Measurements from ENCODE around the gene EP400. TPM values are rescaled to one million over a fixed set of nuclear protein-coding genes. Genes with fewer than 3 reads are reported as not detected.

EP400 gene
- total RNA-seq, 4 donors from 2014 or later, result 10.1 to 23.0 (median 20.9) TPM

DNA sequence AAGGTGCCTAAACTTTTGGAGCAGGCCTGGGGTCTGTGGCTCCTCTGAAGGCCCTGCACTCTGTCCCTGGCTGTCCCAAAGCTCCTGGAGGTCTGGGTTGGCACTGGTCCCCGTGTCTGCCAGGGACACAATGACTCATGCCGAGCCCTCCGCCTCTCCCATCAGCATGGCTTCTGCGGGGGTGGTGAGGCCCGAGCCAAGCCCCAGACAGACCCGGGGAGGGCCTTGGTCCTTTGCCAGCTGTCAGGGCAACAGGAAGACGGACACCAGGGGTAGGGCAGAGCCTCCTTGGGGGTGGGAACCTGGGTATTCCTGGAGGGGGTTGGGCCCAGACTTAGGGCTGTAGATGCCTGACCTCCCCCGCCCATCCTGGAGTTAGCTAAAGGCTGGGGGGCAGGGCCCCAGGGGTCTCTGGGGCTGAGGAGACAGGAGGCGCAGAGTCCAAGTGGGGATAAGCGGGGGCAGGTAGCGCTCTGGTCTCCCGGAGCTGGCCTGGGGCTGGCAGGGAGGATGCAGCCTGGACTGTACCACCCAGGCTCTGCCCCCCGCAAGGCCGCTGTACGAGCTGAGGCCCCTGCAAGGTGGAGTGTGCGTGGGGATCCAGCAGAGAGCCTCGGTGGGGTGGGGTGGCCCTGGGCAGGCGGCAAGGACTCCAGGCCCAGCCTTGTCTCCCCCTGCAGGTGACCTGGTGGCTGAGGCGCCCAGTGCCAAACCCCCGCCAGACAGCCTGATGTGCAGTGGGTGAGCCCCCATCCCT, 37.0 kb upstream of the EP400 start:
- H3K4me3 ChIP-seq, result no peak overlapping the region
- no peaks in the 10 kb centered on the region for H3K27me3 ChIP-seq
- WGBS, 2 donors, result 0 to 40% methylated on average over 3 of the region's 20 CpGs
- no peak for DNase-seq
- peak overlapping the region in 1 of 4 donors; percentile 19 for H3K27ac ChIP-seq
- H3K36me3 ChIP-seq, result peaks cover 55 to 98% (median 68%) of the 10 kb centered on the region in 3 donors
- H3K4me1 ChIP-seq, result peaks cover 0 to 14% (median 11%) of the 10 kb centered on the region in 3 donors
- intact Hi-C loops (cut with DNase I), result no loop called here
- no peak for TF ChIP-seq POLR2A (IDR thresholded peaks at IDR 0.05)
- TF ChIP-seq, protein P1, sequence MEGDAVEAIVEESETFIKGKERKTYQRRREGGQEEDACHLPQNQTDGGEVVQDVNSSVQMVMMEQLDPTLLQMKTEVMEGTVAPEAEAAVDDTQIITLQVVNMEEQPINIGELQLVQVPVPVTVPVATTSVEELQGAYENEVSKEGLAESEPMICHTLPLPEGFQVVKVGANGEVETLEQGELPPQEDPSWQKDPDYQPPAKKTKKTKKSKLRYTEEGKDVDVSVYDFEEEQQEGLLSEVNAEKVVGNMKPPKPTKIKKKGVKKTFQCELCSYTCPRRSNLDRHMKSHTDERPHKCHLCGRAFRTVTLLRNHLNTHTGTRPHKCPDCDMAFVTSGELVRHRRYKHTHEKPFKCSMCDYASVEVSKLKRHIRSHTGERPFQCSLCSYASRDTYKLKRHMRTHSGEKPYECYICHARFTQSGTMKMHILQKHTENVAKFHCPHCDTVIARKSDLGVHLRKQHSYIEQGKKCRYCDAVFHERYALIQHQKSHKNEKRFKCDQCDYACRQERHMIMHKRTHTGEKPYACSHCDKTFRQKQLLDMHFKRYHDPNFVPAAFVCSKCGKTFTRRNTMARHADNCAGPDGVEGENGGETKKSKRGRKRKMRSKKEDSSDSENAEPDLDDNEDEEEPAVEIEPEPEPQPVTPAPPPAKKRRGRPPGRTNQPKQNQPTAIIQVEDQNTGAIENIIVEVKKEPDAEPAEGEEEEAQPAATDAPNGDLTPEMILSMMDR (IDR thresholded peaks at IDR 0.05), result no peak
- no peaks in the 10 kb centered on the region for H3K9me3 ChIP-seq

DNA sequence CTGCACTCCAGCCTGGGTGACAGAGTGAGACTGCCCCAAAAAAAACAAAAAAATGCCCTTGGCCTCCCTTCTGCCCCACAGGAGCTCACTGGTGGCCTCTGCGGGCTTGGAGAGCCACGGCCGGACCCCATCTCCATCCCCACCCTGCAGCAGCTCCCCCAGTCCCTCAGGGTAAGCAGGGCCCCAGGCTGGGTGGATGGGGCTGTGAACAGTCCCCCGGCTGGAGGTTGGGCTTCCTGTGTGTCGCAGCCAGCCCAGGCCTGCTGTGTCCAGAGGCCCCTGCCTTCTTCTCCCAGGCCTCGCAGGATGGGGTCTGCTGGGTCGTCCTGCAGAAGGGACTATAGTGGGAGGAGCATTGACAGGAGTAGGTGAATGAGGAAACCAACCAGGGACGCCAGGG, 36.1 kb upstream of the EP400 start:
- intact Hi-C loops (cut with DNase I), result no loop called here
- no peak overlapping the region for H3K4me3 ChIP-seq
- no peaks in the 10 kb centered on the region for H3K27me3 ChIP-seq
- H3K27ac ChIP-seq, result no peak overlapping the region
- TF ChIP-seq POLR2A (IDR thresholded peaks at IDR 0.05), result no peak
- TF ChIP-seq, protein P1 (IDR thresholded peaks at IDR 0.05), result no peak
- WGBS, 2 donors, result no CpG with 5 or more reads among the region's 8 CpGs
- H3K36me3 ChIP-seq, result peaks cover 55 to 96% (median 59%) of the 10 kb centered on the region in 3 donors
- no peak for DNase-seq
- no peaks in the 10 kb centered on the region for H3K9me3 ChIP-seq
- H3K4me1 ChIP-seq, result peaks cover 0 to 14% (median 11%) of the 10 kb centered on the region in 3 donors

GRCh38 chr12:131914179-131914702, 35.5 kb upstream of the EP400 start:
- WGBS, 2 donors, result 94 to 96% methylated on average over 5 to 7 of the region's 14 CpGs
- TF ChIP-seq, protein P1 (IDR thresholded peaks at IDR 0.05), result no peak
- TF ChIP-seq POLR2A (IDR thresholded peaks at IDR 0.05), result no peak
- H3K27me3 ChIP-seq, result no peaks in the 10 kb centered on the region
- peaks cover 50 to 95% (median 58%) of the 10 kb centered on the region in 3 donors for H3K36me3 ChIP-seq
- peaks cover 0 to 14% (median 11%) of the 10 kb centered on the region in 3 donors for H3K4me1 ChIP-seq
- H3K9me3 ChIP-seq, result no peaks in the 10 kb centered on the region
- no peak overlapping the region for H3K27ac ChIP-seq
- no peak overlapping the region for H3K4me3 ChIP-seq
- no peak for DNase-seq
- intact Hi-C loops (cut with DNase I), result no loop called here

DNA sequence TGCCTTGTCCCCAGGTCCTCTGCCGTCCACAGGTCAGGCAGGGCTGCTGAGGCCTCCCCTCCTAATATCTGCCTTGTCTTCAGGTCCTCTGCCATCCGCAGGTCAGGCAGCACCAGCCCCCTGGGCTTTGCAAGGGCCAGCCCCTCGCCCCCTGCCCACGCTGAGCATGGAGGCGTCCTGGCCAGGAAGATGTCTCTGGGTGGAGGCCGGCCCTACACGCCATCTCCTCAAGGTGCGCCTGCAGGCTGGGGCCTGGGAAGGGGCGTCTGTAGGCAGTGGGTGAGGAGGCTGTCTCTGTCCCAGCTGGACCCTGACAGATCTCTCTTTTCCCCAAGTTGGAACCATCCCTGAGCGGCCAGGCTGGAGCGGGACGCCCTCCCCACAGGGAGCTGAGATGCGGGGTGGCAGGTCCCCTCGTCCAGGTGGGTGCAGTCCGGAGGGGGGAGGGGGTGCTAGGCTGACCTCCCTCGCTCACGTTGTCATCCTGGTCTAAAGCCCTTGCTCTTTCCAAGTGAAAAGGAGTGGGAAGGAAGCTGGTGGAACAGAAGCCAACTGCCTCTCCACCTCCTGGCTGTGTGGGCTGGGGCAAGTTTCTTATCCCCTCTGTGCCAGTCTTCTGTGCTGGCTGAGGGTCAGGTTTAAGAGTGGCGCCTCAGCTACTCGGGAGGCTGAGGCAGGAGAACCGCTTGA, 34.6 kb upstream of the EP400 start:
- Histone ChIP-seq H3K27me3 (no peaks in the 10 kb centered on the region), H3K4me1 (peaks cover 0 to 14% (median 11%) of the 10 kb centered on the region in 3 donors), H3K9me3 (no peaks in the 10 kb centered on the region), H3K27ac (no peak overlapping the region), H3K36me3 (peaks cover 52 to 95% (median 53%) of the 10 kb centered on the region in 3 donors), H3K4me3 (no peak overlapping the region)
- WGBS, 2 donors, result 85 to 90% methylated on average over 8 to 11 of the region's 20 CpGs
- no peak for TF ChIP-seq POLR2A (IDR thresholded peaks at IDR 0.05)
- TF ChIP-seq, protein P1 (IDR thresholded peaks at IDR 0.05), result no peak
- DNase-seq, result no peak
- intact Hi-C loops (cut with DNase I), result no loop called here

DNA sequence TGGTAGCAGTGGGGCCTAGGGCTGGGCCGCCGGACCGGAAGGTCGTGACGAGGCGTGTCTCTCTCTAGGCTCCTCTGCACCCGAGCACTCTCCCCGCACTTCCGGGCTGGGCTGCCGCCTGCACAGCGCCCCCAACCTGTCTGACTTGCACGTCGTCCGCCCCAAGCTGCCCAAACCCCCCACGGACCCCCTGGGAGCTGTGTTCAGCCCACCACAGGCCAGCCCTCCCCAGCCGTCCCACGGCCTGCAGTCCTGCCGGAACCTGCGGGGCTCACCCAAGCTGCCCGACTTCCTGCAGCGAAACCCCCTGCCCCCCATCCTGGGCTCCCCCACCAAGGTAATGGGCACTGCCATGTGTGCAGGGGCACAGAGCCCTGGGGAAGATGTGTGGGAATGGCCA, 33.9 kb upstream of the EP400 start:
- Histone ChIP-seq H3K27ac (no peak overlapping the region), H3K27me3 (no peaks in the 10 kb centered on the region), H3K4me1 (peaks cover 0 to 14% (median 11%) of the 10 kb centered on the region in 3 donors), H3K9me3 (no peaks in the 10 kb centered on the region), H3K36me3 (peaks cover 48 to 95% (median 53%) of the 10 kb centered on the region in 3 donors), H3K4me3 (no peak overlapping the region)
- TF ChIP-seq, protein P1 (IDR thresholded peaks at IDR 0.05), result no peak
- TF ChIP-seq POLR2A (IDR thresholded peaks at IDR 0.05), result no peak
- intact Hi-C loops (cut with DNase I), result no loop called here
- no peak for DNase-seq
- 92 to 99% methylated on average over 9 to 10 of the region's 21 CpGs for WGBS, 2 donors
